ENCODE data around the gene ADORA2A. TPM values are rescaled to one million over a fixed set of nuclear protein-coding genes. Genes with fewer than 3 reads are reported as not detected.

The ADORA2A gene
- polyA plus RNA-seq (2013): 2.0 and 2.6 TPM in 2 replicates

- no peak within 1 kb of the TSS for H3K18ac ChIP-seq (ENCODE audit: low read length)
- H3K27ac ChIP-seq (ENCODE audit: low read depth, low read length): no peak within 1 kb of the TSS
- DNase-seq: no peak
- H3K23ac ChIP-seq (ENCODE audit: low read length): no peak within 1 kb of the TSS
- peaks cover 16% of the 10 kb centered on the region for H3K27me3 ChIP-seq (ENCODE audit: insufficient read depth, low read length)
- no peaks in the 10 kb centered on the region for H3K9me3 ChIP-seq (ENCODE audit: insufficient read depth, low read depth, low read length)
- H4K8ac ChIP-seq (ENCODE audit: low read depth, low read length): no peak within 1 kb of the TSS
- H4K12ac ChIP-seq (ENCODE audit: low read depth, low read length): no peak within 1 kb of the TSS
- H4K91ac ChIP-seq (ENCODE audit: low read depth, low read length): no peak within 1 kb of the TSS
- peaks cover 5 to 6% of the 10 kb centered on the region in 2 experiments for H3K4me1 ChIP-seq (ENCODE audit: control insufficient read depth in 1 of 2, insufficient read depth in 2 of 2, low read length in 2 of 2)
- no peak within 1 kb of the TSS for H2BK5ac ChIP-seq (ENCODE audit: low read depth, low read length, poor library complexity)
- no peak within 1 kb of the TSS for H3K9ac ChIP-seq (ENCODE audit: low read length)
- no peak within 1 kb of the TSS for H3K4me3 ChIP-seq (ENCODE audit: low read depth, low read length)
- H2AFZ ChIP-seq (ENCODE audit: insufficient read depth, low read length, poor library complexity): no peak within 1 kb of the TSS
- no peak within 1 kb of the TSS for H2BK120ac ChIP-seq (ENCODE audit: insufficient read depth, low read length, poor library complexity)
- H3K4me2 ChIP-seq (ENCODE audit: low read length): no peak within 1 kb of the TSS
- no peak within 1 kb of the TSS for H2AK5ac ChIP-seq (ENCODE audit: low read length)
- no CpG with 5 or more reads among the region's 22 CpGs for WGBS (ENCODE audit: extremely low coverage, insufficient coverage, insufficient read length)
- H3K14ac ChIP-seq (ENCODE audit: low read length): no peak within 1 kb of the TSS
- no peak within 1 kb of the TSS for H2BK12ac ChIP-seq (ENCODE audit: low read length)
- no peak within 1 kb of the TSS for H3K4ac ChIP-seq (ENCODE audit: low read depth, low read length)
- H3K79me1 ChIP-seq (ENCODE audit: low read length): no peaks in the 10 kb centered on the region
- H3K36me3 ChIP-seq (ENCODE audit: control insufficient read depth in 1 of 2, insufficient read depth in 2 of 2, low read length in 2 of 2): no peaks in the 10 kb centered on the region
- no peaks in the 10 kb centered on the region for H3K79me2 ChIP-seq (ENCODE audit: control insufficient read depth, insufficient read depth, low read length, poor library complexity)
These were observed at the start of gene ADORA2A for GRCh38 chr22:24427500-24428164. Gene ADORA2A, plus strand, starts transcription at chr22:24427599. Its CDS starts 5,806 bp downstream, at chr22:24433405.

- H3K14ac ChIP-seq (ENCODE audit: low read length): no peak overlapping the region
- H3K4me2 ChIP-seq (ENCODE audit: low read length): no peak overlapping the region
- H3K27me3 ChIP-seq (ENCODE audit: insufficient read depth, low read length): no peaks in the 10 kb centered on the region
- no peak overlapping the region for H3K9ac ChIP-seq (ENCODE audit: low read length)
- H3K9me3 ChIP-seq (ENCODE audit: insufficient read depth, low read depth, low read length): no peaks in the 10 kb centered on the region
- H3K4me3 ChIP-seq (ENCODE audit: low read depth, low read length): no peak overlapping the region
- H3K4ac ChIP-seq (ENCODE audit: low read depth, low read length): no peak overlapping the region
- no peak overlapping the region for H4K8ac ChIP-seq (ENCODE audit: low read depth, low read length)
- no peak overlapping the region for H2BK120ac ChIP-seq (ENCODE audit: insufficient read depth, low read length, poor library complexity)
- H3K23ac ChIP-seq (ENCODE audit: low read length): no peak overlapping the region
- no peak overlapping the region for H4K12ac ChIP-seq (ENCODE audit: low read depth, low read length)
- no peak overlapping the region for H2AK5ac ChIP-seq (ENCODE audit: low read length)
- no peak overlapping the region for H3K27ac ChIP-seq (ENCODE audit: low read depth, low read length)
- H3K4me1 ChIP-seq (ENCODE audit: control insufficient read depth in 1 of 2, insufficient read depth in 2 of 2, low read length in 2 of 2): no peaks in the 10 kb centered on the region
- no peaks in the 10 kb centered on the region for H3K79me1 ChIP-seq (ENCODE audit: low read length)
- no peak overlapping the region for H4K91ac ChIP-seq (ENCODE audit: low read depth, low read length)
- WGBS (ENCODE audit: extremely low coverage, insufficient coverage, insufficient read length): no CpG with 5 or more reads among the region's 2 CpGs
- no peak overlapping the region for H3K18ac ChIP-seq (ENCODE audit: low read length)
- DNase-seq: peak in 1 of 2 donors; percentile 45
- no peak overlapping the region for H2BK12ac ChIP-seq (ENCODE audit: low read length)
- H3K79me2 ChIP-seq (ENCODE audit: control insufficient read depth, insufficient read depth, low read length, poor library complexity): no peaks in the 10 kb centered on the region
- H3K36me3 ChIP-seq (ENCODE audit: control insufficient read depth in 1 of 2, insufficient read depth in 2 of 2, low read length in 2 of 2): peaks cover 4 to 5% of the 10 kb centered on the region in 2 experiments
- H2BK5ac ChIP-seq (ENCODE audit: low read depth, low read length, poor library complexity): no peak overlapping the region
- H2AFZ ChIP-seq (ENCODE audit: insufficient read depth, low read length, poor library complexity): no peak overlapping the region
These were observed 47.9 kb upstream of the ADORA2A start for GRCh38 chr22:24379536-24379935.

GRCh38 chr22:24380220-24380904, 47.0 kb upstream of the ADORA2A start:
- H4K12ac ChIP-seq (ENCODE audit: low read depth, low read length): no peak overlapping the region
- peak; percentile 68 to 89 for DNase-seq
- no CpG with 5 or more reads among the region's 7 CpGs for WGBS (ENCODE audit: extremely low coverage, insufficient coverage, insufficient read length)
- H3K14ac ChIP-seq (ENCODE audit: low read length): no peak overlapping the region
- no peak overlapping the region for H2AFZ ChIP-seq (ENCODE audit: insufficient read depth, low read length, poor library complexity)
- no peaks in the 10 kb centered on the region for H3K9me3 ChIP-seq (ENCODE audit: insufficient read depth, low read depth, low read length)
- no peak overlapping the region for H3K4ac ChIP-seq (ENCODE audit: low read depth, low read length)
- H3K18ac ChIP-seq (ENCODE audit: low read length): no peak overlapping the region
- no peak overlapping the region for H3K23ac ChIP-seq (ENCODE audit: low read length)
- H4K91ac ChIP-seq (ENCODE audit: low read depth, low read length): no peak overlapping the region
- H3K27me3 ChIP-seq (ENCODE audit: insufficient read depth, low read length): no peaks in the 10 kb centered on the region
- H3K4me1 ChIP-seq (ENCODE audit: control insufficient read depth in 1 of 2, insufficient read depth in 2 of 2, low read length in 2 of 2): no peaks in the 10 kb centered on the region
- H4K8ac ChIP-seq (ENCODE audit: low read depth, low read length): no peak overlapping the region
- no peak overlapping the region for H3K9ac ChIP-seq (ENCODE audit: low read length)
- no peak overlapping the region for H2BK120ac ChIP-seq (ENCODE audit: insufficient read depth, low read length, poor library complexity)
- H3K4me2 ChIP-seq (ENCODE audit: low read length): no peak overlapping the region
- H3K79me2 ChIP-seq (ENCODE audit: control insufficient read depth, insufficient read depth, low read length, poor library complexity): no peaks in the 10 kb centered on the region
- H2BK12ac ChIP-seq (ENCODE audit: low read length): no peak overlapping the region
- H2AK5ac ChIP-seq (ENCODE audit: low read length): no peak overlapping the region
- H3K79me1 ChIP-seq (ENCODE audit: low read length): no peaks in the 10 kb centered on the region
- peaks cover 4 to 5% of the 10 kb centered on the region in 2 experiments for H3K36me3 ChIP-seq (ENCODE audit: control insufficient read depth in 1 of 2, insufficient read depth in 2 of 2, low read length in 2 of 2)
- H3K27ac ChIP-seq (ENCODE audit: low read depth, low read length): no peak overlapping the region
- H2BK5ac ChIP-seq (ENCODE audit: low read depth, low read length, poor library complexity): no peak overlapping the region
- no peak overlapping the region for H3K4me3 ChIP-seq (ENCODE audit: low read depth, low read length)

GRCh38 chr22:24380905-24381230, 46.5 kb upstream of the ADORA2A start:
- Histone ChIP-seq H3K9ac (ENCODE audit: low read length) (no peak overlapping the region), H3K18ac (ENCODE audit: low read length) (no peak overlapping the region), H3K36me3 (ENCODE audit: control insufficient read depth in 1 of 2, insufficient read depth in 2 of 2, low read length in 2 of 2) (peaks cover 2% of the 10 kb centered on the region in 2 experiments), H3K27ac (ENCODE audit: low read depth, low read length) (no peak overlapping the region), H2BK12ac (ENCODE audit: low read length) (no peak overlapping the region), H3K4ac (ENCODE audit: low read depth, low read length) (no peak overlapping the region), H3K27me3 (ENCODE audit: insufficient read depth, low read length) (no peaks in the 10 kb centered on the region), H2BK120ac (ENCODE audit: insufficient read depth, low read length, poor library complexity) (no peak overlapping the region), H3K4me2 (ENCODE audit: low read length) (no peak overlapping the region), H2AFZ (ENCODE audit: insufficient read depth, low read length, poor library complexity) (no peak overlapping the region), H2BK5ac (ENCODE audit: low read depth, low read length, poor library complexity) (no peak overlapping the region), H3K4me3 (ENCODE audit: low read depth, low read length) (no peak overlapping the region), H4K12ac (ENCODE audit: low read depth, low read length) (no peak overlapping the region), H4K8ac (ENCODE audit: low read depth, low read length) (no peak overlapping the region), H3K79me1 (ENCODE audit: low read length) (no peaks in the 10 kb centered on the region), H3K23ac (ENCODE audit: low read length) (no peak overlapping the region), H3K9me3 (ENCODE audit: insufficient read depth, low read depth, low read length) (no peaks in the 10 kb centered on the region), H3K79me2 (ENCODE audit: control insufficient read depth, insufficient read depth, low read length, poor library complexity) (no peaks in the 10 kb centered on the region), H3K14ac (ENCODE audit: low read length) (no peak overlapping the region), H3K4me1 (ENCODE audit: control insufficient read depth in 1 of 2, insufficient read depth in 2 of 2, low read length in 2 of 2) (no peaks in the 10 kb centered on the region), H4K91ac (ENCODE audit: low read depth, low read length) (no peak overlapping the region), H2AK5ac (ENCODE audit: low read length) (no peak overlapping the region)
- no CpG with 5 or more reads among the region's 1 CpG for WGBS (ENCODE audit: extremely low coverage, insufficient coverage, insufficient read length)
- no peak for DNase-seq

Data from trophoblast cell (in vitro differentiated cells and primary cell).